K562 (cell line): ENCODE data around the gene SSBP2. TPM values are rescaled to one million over a fixed set of nuclear protein-coding genes. Genes with fewer than 3 reads are reported as not detected.

Experiments
- ATAC-seq: fragments of 200-7000 bp; cut with Tn5 transposase; 3 replicates; pipeline ENCODE4 v1.9.1; 2020; ENCODE audit warnings: moderate library complexity
- BruUV-seq: library from RNA; stranded (reverse); fragments of 400-500 nt; replicated peaks from 2 replicates; lab custom pipeline; 2021; lab: Mats Ljungman, UMichigan
- CTCF ChIA-PET: fragments of 300-600 bp; formaldehyde crosslinking; extraction: SDS; loops from one replicate; lab custom pipeline; 2021; ENCODE audit warnings: low intra/inter-chr PET ratio; lab: Yijun Ruan, JAX
- POLR2A ChIA-PET: fragments of 300-600, 350-650 bp; sonication (Branson Sonifier 250); formaldehyde crosslinking; extraction: SDS; loops from one replicate; lab custom pipeline; 2021; ENCODE audit warnings: antibody characterized with exemption, inconsistent platforms; lab: Yijun Ruan, JAX
- DNase-seq, 4 experiments: peaks; one replicate each; pipeline versions ENCODE4 v3.0.0 to v3.0.0-alpha.2; 2011 to 2018; ENCODE audit warnings: low spot score in 3 of 4, mixed read lengths in 3 of 4; ENCODE audit errors: extremely low read depth in 1 of 4
- FAIRE-seq: peaks from 2 replicates; lab custom pipeline; 2011; peaks lifted over from hg19 to GRCh38; lab: Jason Lieb, UNC
- H2AFZ ChIP-seq: 2 replicates; pipeline ENCODE4 v1.6.0; 2011; ENCODE audit warnings: low read depth, low read length, control low read depth, inconsistent platforms
- H3K27ac ChIP-seq: fragments of 200-600 bp; 3 replicates; pipeline ENCODE4 v1.8.0; 2011; ENCODE audit warnings: low read depth, mild to moderate bottlenecking, control low read depth, inconsistent platforms, low read length, moderate library complexity, mixed read lengths; ENCODE audit errors: extremely low read depth
- H3K27me3 ChIP-seq, 2 experiments: fragments of 300-600 bp in 1 of 2; 2 replicates in 1 of 2; 3 replicates in 1 of 2; pipeline versions ENCODE4 v1.6.0 to v1.8.0; 2011; ENCODE audit warnings: inconsistent platforms in 2 of 2, low read length in 2 of 2, mild to moderate bottlenecking in 1 of 2, mixed read lengths in 1 of 2, moderate library complexity in 1 of 2; ENCODE audit not compliant: control insufficient read depth in 2 of 2, insufficient read depth in 2 of 2
- H3K36me3 ChIP-seq: fragments of 300-600 bp; 3 replicates; pipeline ENCODE4 v1.8.0; 2011; ENCODE audit warnings: mild to moderate bottlenecking, low read length, inconsistent platforms; ENCODE audit not compliant: control insufficient read depth, insufficient read depth
- H3K4me1 ChIP-seq, 2 experiments: fragments of 200-600 bp in 1 of 2; replicated peaks in 1 of 2; 2 replicates in 1 of 2; 3 replicates in 1 of 2; pipeline versions ENCODE4 v1.5.1 to v1.8.0; 2011; ENCODE audit warnings: inconsistent platforms in 2 of 2, low read length in 2 of 2, mild to moderate bottlenecking in 1 of 2, mixed read lengths in 1 of 2, moderate library complexity in 1 of 2; ENCODE audit not compliant: control insufficient read depth in 2 of 2, insufficient read depth in 2 of 2
- H3K4me2 ChIP-seq: 2 replicates; pipeline ENCODE4 v1.6.1; 2011; ENCODE audit warnings: low read length, control low read depth, inconsistent platforms, mixed read lengths; ENCODE audit not compliant: insufficient read depth
- H3K4me3 ChIP-seq: fragments of 200-600 bp; sonication (generic), shearing (Covaris generic); 2 replicates; pipeline ENCODE4 v1.5.1; 2016; ENCODE audit warnings: control low read depth, inconsistent platforms
- H3K79me2 ChIP-seq: fragments of 200-600 bp; 3 replicates; pipeline ENCODE4 v1.8.0; 2011; ENCODE audit warnings: low read length, inconsistent platforms; ENCODE audit not compliant: control insufficient read depth, insufficient read depth
- H3K9ac ChIP-seq, 2 experiments: 2 replicates each; pipeline versions ENCODE4 v1.6.0 to v1.6.1; 2011; ENCODE audit warnings: low read depth in 2 of 2, low read length in 2 of 2, control low read depth in 1 of 2, inconsistent platforms in 1 of 2, mild to moderate bottlenecking in 1 of 2, mixed read lengths in 1 of 2; ENCODE audit not compliant: insufficient read depth in 1 of 2
- H3K9me1 ChIP-seq: one replicate; pipeline ENCODE4 v1.6.0; 2011; ENCODE audit warnings: inconsistent platforms, mild to moderate bottlenecking, low read length, moderate library complexity; ENCODE audit not compliant: control insufficient read depth, insufficient read depth
- H3K9me3 ChIP-seq: replicated peaks from 2 replicates; pipeline ENCODE4 v1.5.1; 2011; ENCODE audit warnings: low read depth, low read length, inconsistent platforms; ENCODE audit not compliant: control insufficient read depth, insufficient read depth
- H4K20me1 ChIP-seq: replicated peaks from 2 replicates; pipeline ENCODE4 v1.6.1; 2011; ENCODE audit warnings: low read length, inconsistent platforms, mixed read lengths; ENCODE audit not compliant: control insufficient read depth, insufficient read depth
- ESRRB ChIP-seq: fragments of 250-450 bp; sonication (Bioruptor Pico); IDR thresholded peaks from 2 replicates; pipeline ENCODE4 v1.5.0; 2020; ENCODE audit warnings: mild to moderate bottlenecking, moderate library complexity, borderline replicate concordance
- ETS2 ChIP-seq: IDR thresholded peaks from 2 replicates; pipeline ENCODE4 v1.6.1; 2016; ENCODE audit warnings: borderline replicate concordance, missing genetic modification characterization, mild to moderate bottlenecking, moderate library complexity, missing compliant biosample characterization; ENCODE audit not compliant: poor library complexity, severe bottlenecking
- GTF2E2 ChIP-seq: fragments of 200-800 bp; sonication (Bioruptor generic); IDR thresholded peaks from 2 replicates; pipeline ENCODE4 v1.6.1; 2016; ENCODE audit warnings: missing genetic modification characterization, missing compliant biosample characterization
- HMG20A ChIP-seq: fragments of 450-650 bp; formaldehyde crosslinking; conservative IDR thresholded peaks from 2 replicates; pipeline ENCODE4 v1.4.0; 2020; ENCODE audit warnings: mild to moderate bottlenecking, mixed read lengths
- HMG20B ChIP-seq: fragments of 250-450 bp; sonication (Bioruptor Pico); IDR thresholded peaks from 2 replicates; pipeline ENCODE4 v1.5.0; 2021; ENCODE audit warnings: mild to moderate bottlenecking
- KDM4B ChIP-seq, 2 experiments: fragments of 450-650 bp in 1 of 2; sonication (generic) in 1 of 2; IDR thresholded peaks; 2 replicates each; pipeline ENCODE4 v1.6.1; 2016 to 2017; ENCODE audit warnings: borderline replicate concordance in 2 of 2, antibody characterized with exemption in 1 of 2, low read depth in 1 of 2, mild to moderate bottlenecking in 1 of 2
- ZBTB1 ChIP-seq: sonication (generic); formaldehyde crosslinking; IDR thresholded peaks from 2 replicates; pipeline ENCODE4 v1.8.1; 2023; ENCODE audit warnings: missing genetic modification reagents, low read depth, mild to moderate bottlenecking, borderline replicate concordance
- ZBTB17 ChIP-seq: fragments of 450-650 bp; formaldehyde crosslinking; IDR thresholded peaks from 2 replicates; pipeline ENCODE4 v1.4.0; 2020; ENCODE audit warnings: mild to moderate bottlenecking
- WGBS: fragments of 100-300 bp; shearing (Covaris generic); methylation state at CpG from one replicate; pipeline ENCODE4 v1.1.6; 2016; ENCODE audit warnings: low coverage, mixed read lengths; ENCODE audit not compliant: insufficient coverage; ENCODE audit errors: missing lambda C conversion rate; 5-methylcytosine and 5-hydroxymethylcytosine counted together
- in situ Hi-C: fragments of 300-500 bp; cut with MboI; formaldehyde crosslinking; loops from 4 replicates; pipeline ENCODE4 v1.15.0; 2018; ENCODE audit warnings: inconsistent platforms, mixed read lengths
- intact Hi-C: fragments of 100-400 bp; cut with micrococcal nuclease; formaldehyde crosslinking; loops from 2 replicates; pipeline ENCODE4 v1.14.2; 2022
- polyA plus RNA-seq, 8 experiments: library from polyadenylated mRNA; depleted of rRNA in 4 of 8; stranded (reverse) in 5 of 8; unstranded in 3 of 8; fragments of >200 nt; fragmentation: Nextera tagmentation in 2 of 8; fragmentation: Illumina TruSeq in 1 of 8; extraction: Ambion mirVana in 2 of 8; extraction: Trizol in 1 of 8; gene quantifications; 2 replicates each; pipeline versions ENCODE4 v1.2.1 to v1.2.3, GENCODE V29; 2011 to 2014; ENCODE audit warnings: inconsistent platforms in 1 of 8, missing spikeins in 1 of 8
- total RNA-seq, 7 experiments: library from RNA; depleted of rRNA in 6 of 7; stranded (reverse); fragments of >200 nt in 6 of 7; fragmentation: Illumina TruSeq in 2 of 7; extraction: Trizol in 2 of 7; gene quantifications; 2 replicates each; pipeline versions ENCODE4 v1.2.1 to v1.2.3, GENCODE V29; 2011 to 2021; ENCODE audit warnings: low replicate concordance in 1 of 7
- TF ChIP-seq, protein P1 (sequence below): sonication (generic); formaldehyde crosslinking; IDR thresholded peaks from 2 replicates; pipeline ENCODE4 v1.8.0; 2022; ENCODE audit warnings: mild to moderate bottlenecking, missing genetic modification reagents
- TF ChIP-seq, protein P2 (sequence below), 3 experiments: fragments of 200-800 bp in 1 of 3; fragments of 250-450 bp in 1 of 3; fragments of 450-650 bp in 1 of 3; sonication (Bioruptor Pico) in 1 of 3; sonication (Bioruptor generic) in 1 of 3; formaldehyde crosslinking in 1 of 3; IDR thresholded peaks; 2 replicates each; pipeline versions ENCODE4 v1.6.1 to v1.8.0; 2016 to 2022; ENCODE audit warnings: mild to moderate bottlenecking in 2 of 3, missing genetic modification characterization in 2 of 3, missing compliant biosample characterization in 1 of 3, moderate library complexity in 1 of 3

The SSBP2 gene
- total and polyA plus RNA-seq, 9 of the 15 experiments (the other 6 are each of a cell fraction or from before 2014, with no cell fraction given): 22.3 to 133 (median 42.1) TPM

DNA sequence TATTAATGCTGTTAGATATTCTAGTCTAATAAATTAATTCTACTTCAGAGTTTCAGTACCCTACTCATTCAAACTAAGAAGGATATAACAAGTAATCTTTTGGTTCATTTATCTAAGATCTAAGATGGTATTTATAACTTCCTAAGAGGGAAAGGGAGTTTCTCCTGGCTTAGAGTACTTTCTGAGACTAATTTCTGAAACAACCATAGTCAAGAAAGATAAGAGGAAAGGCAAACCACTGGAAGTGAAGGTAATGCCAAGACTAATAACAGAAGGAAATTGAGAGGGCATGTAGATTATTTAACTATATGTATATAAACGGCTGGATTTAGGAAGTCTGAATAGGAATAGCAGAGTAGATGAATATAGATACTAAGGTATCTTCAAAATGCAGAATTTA, 244.5 kb downstream of the SSBP2 start:
- FAIRE-seq (no peak), DNase-seq (no peak), ATAC-seq (no peak)
- Histone ChIP-seq H3K9me3 (no peaks in the 10 kb centered on the region), H4K20me1 (no peaks in the 10 kb centered on the region), H3K9me1 (no peaks in the 10 kb centered on the region), H3K4me2 (no peak overlapping the region), H3K27ac (peak overlapping the region; percentile 12; the same call in 1 of the 3 replicates), H3K4me1 (peaks cover 0 to 9% of the 10 kb centered on the region in 2 experiments; a peak in 2 of 5 replicates), H2AFZ (no peak overlapping the region), H3K4me3 (no peak overlapping the region), H3K79me2 (no peaks in the 10 kb centered on the region), H3K9ac (peak overlapping the region in 1 of 2 experiments; percentile 6; a peak in 2 of 4 replicates), H3K36me3 (no peaks in the 10 kb centered on the region), H3K27me3 (no peaks in the 10 kb centered on the region)
- intact Hi-C loops: loop anchor here (2.0 to 10.0 kb wide), 2 partner anchors 82 to 244 kb away; partner anchors contain the start of gene SSBP2
- in situ Hi-C loops: loop anchor here (5.0 to 25.0 kb wide), 2 partner anchors 346 to 656 kb away; no protein-coding TSS in a partner anchor
- POLR2A ChIA-PET: no interaction called here
- 52% methylated on average over 1 of the region's 1 CpG for WGBS
- TF ChIP-seq, protein P1, sequence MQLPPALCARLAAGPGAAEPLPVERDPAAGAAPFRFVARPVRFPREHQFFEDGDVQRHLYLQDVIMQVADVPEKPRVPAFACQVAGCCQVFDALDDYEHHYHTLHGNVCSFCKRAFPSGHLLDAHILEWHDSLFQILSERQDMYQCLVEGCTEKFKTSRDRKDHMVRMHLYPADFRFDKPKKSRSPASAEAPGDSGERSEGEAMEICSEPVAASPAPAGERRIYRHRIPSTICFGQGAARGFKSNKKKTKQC (CRISPR knock-in tag): no peak
- TF ChIP-seq GTF2E2: 0 out of 2 replicates have a peak, but pooled peaks have one; percentile 24
- CTCF ChIA-PET: interaction anchor here (0.6 to 1.9 kb wide), 2 partner anchors 268 to 660 kb away, joined by 3 to 9 read pairs; no protein-coding TSS in a partner anchor
- no TSS peak for BruUV-seq

DNA sequence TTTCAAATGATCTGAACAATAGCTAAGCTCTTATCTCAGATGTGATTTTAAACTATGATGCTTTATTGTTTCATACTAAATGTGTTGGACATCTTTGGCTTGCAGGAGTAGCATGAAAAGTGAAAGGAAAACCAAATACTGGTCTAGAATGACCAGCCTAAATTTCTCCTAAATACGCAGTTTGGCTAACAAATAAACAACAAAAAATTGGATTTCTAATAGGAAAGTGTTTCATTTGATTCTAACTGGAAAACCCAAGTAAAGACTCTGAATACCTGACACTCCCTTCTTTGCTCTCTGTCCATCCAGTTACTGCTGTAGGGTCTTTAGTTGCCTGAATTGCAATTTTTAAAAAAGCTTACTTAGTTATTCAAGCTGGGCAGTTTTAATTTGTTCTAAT, 245.2 kb downstream of the SSBP2 start:
- Histone ChIP-seq H3K9me1 (no peaks in the 10 kb centered on the region), H3K9ac (no peak overlapping the region), H2AFZ (no peak overlapping the region), H3K36me3 (no peaks in the 10 kb centered on the region), H3K9me3 (no peaks in the 10 kb centered on the region), H4K20me1 (no peaks in the 10 kb centered on the region), H3K79me2 (no peaks in the 10 kb centered on the region), H3K27me3 (no peaks in the 10 kb centered on the region), H3K27ac (no peak overlapping the region), H3K4me3 (no peak overlapping the region), H3K4me1 (peaks cover 0 to 9% of the 10 kb centered on the region in 2 experiments; a peak in 2 of 5 replicates), H3K4me2 (no peak overlapping the region)
- DNase-seq (no peak), FAIRE-seq (no peak), ATAC-seq (no peak)
- in situ Hi-C loops: loop anchor here (5.0 to 25.0 kb wide), 2 partner anchors 347 to 657 kb away; no protein-coding TSS in a partner anchor
- intact Hi-C loops: loop anchor here (2.0 to 10.0 kb wide), 2 partner anchors 81 to 245 kb away; partner anchors contain the start of gene SSBP2
- CTCF ChIA-PET: interaction anchor here (0.6 kb wide), 1 partner anchor 269 kb away, joined by 3 read pairs; no protein-coding TSS in a partner anchor
- WGBS: 96% methylated on average over 1 of the region's 1 CpG
- BruUV-seq: no TSS peak
- POLR2A ChIA-PET: no interaction called here
- TF ChIP-seq, protein P2, sequence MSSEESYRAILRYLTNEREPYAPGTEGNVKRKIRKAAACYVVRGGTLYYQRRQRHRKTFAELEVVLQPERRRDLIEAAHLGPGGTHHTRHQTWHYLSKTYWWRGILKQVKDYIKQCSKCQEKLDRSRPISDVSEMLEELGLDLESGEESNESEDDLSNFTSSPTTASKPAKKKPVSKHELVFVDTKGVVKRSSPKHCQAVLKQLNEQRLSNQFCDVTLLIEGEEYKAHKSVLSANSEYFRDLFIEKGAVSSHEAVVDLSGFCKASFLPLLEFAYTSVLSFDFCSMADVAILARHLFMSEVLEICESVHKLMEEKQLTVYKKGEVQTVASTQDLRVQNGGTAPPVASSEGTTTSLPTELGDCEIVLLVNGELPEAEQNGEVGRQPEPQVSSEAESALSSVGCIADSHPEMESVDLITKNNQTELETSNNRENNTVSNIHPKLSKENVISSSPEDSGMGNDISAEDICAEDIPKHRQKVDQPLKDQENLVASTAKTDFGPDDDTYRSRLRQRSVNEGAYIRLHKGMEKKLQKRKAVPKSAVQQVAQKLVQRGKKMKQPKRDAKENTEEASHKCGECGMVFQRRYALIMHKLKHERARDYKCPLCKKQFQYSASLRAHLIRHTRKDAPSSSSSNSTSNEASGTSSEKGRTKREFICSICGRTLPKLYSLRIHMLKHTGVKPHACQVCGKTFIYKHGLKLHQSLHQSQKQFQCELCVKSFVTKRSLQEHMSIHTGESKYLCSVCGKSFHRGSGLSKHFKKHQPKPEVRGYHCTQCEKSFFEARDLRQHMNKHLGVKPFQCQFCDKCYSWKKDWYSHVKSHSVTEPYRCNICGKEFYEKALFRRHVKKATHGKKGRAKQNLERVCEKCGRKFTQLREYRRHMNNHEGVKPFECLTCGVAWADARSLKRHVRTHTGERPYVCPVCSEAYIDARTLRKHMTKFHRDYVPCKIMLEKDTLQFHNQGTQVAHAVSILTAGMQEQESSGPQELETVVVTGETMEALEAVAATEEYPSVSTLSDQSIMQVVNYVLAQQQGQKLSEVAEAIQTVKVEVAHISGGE (CRISPR knock-in tag; IDR thresholded peaks at IDR 0.05): no peak
- TF ChIP-seq ESRRB (no peak), ZBTB1 (no peak), HMG20B (CRISPR knock-in tag) (no peak), ZBTB17 (CRISPR knock-in tag) (no peak), KDM4B (IDR thresholded peaks at IDR 0.05; ENCODE audit: borderline replicate concordance in 2 of 2, low read depth in 1 of 2) (no peak), HMG20A (CRISPR knock-in tag) (no peak), ETS2 (no peak)
